Measurements from ENCODE around the gene ACP7.

DNA sequence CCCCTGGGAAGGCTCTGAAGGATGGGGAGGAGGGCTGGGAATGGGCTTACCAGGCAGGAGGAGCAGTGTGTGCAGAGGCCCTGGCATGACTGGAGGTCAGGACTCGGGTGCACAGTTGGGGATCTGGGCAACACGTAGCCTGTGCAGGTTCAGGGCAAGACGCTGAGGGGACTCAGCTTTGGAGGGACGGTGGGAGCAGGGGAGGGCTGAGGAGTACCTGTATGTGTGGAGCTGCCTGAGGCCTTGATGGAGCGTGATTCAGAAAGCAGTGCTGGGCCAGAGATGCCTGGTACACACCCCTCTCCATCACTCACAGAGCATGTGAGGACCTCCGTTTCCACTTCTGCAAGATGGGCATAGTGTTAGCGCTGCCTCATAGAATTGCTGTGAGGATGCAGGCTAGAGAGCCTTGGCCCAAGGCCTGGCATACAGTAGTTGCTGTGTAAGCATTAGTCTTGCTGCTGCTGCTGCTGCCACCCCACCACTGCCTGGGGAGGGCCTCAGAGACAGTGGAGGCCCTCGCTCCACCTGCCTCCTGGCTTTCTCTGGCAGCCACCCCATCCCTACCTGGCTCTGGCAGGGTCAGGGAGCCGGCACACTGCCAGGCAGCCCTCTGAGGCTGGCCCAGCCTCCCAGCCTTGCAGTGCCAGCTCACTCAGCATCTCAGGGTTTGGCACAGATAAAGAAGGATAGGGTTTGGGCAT lies 43.8 kb downstream of the ACP7 start:
- TF ChIP-seq, protein P1, sequence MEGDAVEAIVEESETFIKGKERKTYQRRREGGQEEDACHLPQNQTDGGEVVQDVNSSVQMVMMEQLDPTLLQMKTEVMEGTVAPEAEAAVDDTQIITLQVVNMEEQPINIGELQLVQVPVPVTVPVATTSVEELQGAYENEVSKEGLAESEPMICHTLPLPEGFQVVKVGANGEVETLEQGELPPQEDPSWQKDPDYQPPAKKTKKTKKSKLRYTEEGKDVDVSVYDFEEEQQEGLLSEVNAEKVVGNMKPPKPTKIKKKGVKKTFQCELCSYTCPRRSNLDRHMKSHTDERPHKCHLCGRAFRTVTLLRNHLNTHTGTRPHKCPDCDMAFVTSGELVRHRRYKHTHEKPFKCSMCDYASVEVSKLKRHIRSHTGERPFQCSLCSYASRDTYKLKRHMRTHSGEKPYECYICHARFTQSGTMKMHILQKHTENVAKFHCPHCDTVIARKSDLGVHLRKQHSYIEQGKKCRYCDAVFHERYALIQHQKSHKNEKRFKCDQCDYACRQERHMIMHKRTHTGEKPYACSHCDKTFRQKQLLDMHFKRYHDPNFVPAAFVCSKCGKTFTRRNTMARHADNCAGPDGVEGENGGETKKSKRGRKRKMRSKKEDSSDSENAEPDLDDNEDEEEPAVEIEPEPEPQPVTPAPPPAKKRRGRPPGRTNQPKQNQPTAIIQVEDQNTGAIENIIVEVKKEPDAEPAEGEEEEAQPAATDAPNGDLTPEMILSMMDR (IDR thresholded peaks at IDR 0.05; ENCODE audit: insufficient read depth, low read depth, low read length): no peak
- no peak for TF ChIP-seq EZH2 (IDR thresholded peaks at IDR 0.05; ENCODE audit: insufficient read depth, low read length)
